ENCODE results near the gene SLC7A5. TPM values are rescaled to one million over a fixed set of nuclear protein-coding genes. Genes with fewer than 3 reads are reported as not detected.

Gene SLC7A5
- total RNA-seq, 1 donor = 42.8 TPM

DNA sequence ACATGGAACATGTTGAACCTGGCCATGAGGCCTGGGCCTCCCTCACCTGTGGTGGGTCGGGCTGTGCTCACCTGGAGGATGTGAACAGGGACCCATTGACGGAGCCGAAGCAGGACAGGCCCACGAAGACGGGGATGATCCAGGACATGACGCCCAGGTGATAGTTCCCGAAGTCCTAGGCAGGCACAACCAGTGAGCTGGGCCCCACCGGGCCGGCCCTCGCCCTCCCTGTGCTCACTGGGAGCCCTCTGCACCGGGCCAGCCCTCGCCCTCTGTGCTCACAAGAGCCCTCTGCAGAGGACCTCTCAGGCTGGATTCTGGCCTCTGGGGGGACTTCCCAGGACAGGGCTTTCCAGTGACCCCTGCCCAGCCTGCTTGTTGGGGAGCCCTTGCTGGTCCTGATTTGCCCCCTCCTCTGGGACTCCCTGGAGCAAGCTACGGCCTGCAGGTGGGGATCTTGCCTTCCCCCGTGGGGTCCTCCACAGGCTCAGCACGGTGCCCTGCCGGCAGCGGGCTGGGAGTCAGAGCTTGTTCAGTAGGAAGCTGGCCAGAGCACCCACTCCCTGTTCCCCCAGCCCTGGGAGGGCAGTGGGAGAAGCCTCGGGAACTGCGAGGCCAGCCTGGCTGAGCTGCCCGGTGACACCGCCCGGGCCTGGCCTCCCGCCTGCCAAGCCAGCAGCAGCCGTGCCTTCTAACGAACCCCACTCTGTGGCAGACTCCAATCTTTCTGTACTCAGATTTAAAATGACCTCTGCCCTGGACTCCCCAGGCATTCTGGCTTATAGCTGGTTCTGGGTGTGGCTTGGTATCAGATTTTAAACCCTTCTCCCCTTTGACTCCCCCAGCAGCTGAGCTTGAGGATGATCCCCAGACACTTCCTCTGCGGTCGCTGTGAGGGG lies 30.4 kb downstream of the SLC7A5 start:
- H3K4me3 ChIP-seq (ENCODE audit: low read depth, low read length) = no peak overlapping the region
- DNase-seq (ENCODE audit: low read depth) = no peak
- TF ChIP-seq, protein P1, sequence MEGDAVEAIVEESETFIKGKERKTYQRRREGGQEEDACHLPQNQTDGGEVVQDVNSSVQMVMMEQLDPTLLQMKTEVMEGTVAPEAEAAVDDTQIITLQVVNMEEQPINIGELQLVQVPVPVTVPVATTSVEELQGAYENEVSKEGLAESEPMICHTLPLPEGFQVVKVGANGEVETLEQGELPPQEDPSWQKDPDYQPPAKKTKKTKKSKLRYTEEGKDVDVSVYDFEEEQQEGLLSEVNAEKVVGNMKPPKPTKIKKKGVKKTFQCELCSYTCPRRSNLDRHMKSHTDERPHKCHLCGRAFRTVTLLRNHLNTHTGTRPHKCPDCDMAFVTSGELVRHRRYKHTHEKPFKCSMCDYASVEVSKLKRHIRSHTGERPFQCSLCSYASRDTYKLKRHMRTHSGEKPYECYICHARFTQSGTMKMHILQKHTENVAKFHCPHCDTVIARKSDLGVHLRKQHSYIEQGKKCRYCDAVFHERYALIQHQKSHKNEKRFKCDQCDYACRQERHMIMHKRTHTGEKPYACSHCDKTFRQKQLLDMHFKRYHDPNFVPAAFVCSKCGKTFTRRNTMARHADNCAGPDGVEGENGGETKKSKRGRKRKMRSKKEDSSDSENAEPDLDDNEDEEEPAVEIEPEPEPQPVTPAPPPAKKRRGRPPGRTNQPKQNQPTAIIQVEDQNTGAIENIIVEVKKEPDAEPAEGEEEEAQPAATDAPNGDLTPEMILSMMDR (IDR thresholded peaks at IDR 0.05; ENCODE audit: insufficient read depth, low read length) = no peak

DNA sequence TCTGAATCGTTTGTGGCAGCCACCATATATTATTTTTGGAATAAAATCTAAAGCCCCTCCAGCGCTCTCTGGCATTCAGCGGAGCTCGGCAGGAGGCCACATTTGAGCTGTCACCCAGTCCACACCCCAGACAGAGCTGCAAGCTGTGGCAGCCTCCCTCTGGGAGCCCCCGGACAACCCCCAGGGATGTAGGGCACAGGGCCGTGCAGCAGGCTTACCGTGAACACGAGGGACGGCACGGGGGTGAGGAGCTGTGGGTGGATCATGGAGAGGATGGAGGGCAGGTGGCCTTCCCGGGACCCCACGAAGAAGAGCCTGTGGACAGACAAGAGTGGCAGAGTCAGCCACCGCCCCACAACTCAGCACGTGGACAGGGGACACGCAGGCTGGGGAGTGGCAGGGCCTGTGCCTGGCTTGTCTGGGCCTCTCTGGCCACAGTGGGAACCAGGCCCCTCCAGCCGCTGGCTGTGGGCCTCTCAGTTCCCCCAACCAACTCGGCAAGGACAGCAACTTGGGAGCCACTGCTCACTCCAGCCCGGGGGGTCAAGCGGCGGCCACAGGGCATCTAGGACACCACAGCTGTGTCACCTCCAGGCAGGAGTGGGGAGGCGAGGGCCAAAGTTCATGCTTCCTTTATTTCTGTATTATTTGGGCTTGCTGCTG lies 31.5 kb downstream of the SLC7A5 start:
- no peak overlapping the region for H3K4me3 ChIP-seq (ENCODE audit: low read depth, low read length)
- TF ChIP-seq, protein P1 (IDR thresholded peaks at IDR 0.05; ENCODE audit: insufficient read depth, low read length) = no peak
- no peak for DNase-seq (ENCODE audit: low read depth)

- no peak overlapping the region for H3K4me3 ChIP-seq (ENCODE audit: low read depth, low read length)
- DNase-seq (ENCODE audit: low read depth) = peak; percentile 54
- TF ChIP-seq, protein P1 (IDR thresholded peaks at IDR 0.05; ENCODE audit: insufficient read depth, low read length) = no peak
Observed at GRCh38 chr16:87836844-87837581, 32.3 kb downstream of the SLC7A5 start.

DNA sequence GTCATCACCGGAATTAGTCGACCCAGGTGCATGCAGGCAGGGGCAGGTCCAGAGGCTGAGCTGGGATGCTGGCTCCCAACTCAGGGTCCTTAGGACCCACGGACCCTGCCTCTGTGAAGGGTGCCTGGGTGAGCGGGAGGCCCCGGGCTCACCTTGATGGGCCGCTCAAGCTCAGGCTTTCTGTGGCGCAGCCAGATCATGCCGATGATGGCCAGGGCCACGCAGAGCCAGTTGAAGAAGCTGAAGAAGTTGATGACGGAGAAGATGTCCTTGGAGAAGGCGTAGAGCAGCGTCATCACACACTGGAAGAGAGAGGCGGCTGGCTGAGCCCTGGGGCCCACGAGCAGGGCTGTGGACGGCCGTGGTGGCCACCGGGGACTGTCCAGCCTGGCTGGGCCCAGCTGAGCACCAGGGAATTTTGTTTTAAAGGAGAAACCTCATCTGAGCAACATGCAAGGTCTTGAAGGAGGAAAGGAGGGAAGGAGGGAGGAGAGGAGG lies 32.9 kb downstream of the SLC7A5 start:
- DNase-seq (ENCODE audit: low read depth) = no peak
- TF ChIP-seq, protein P1 (IDR thresholded peaks at IDR 0.05; ENCODE audit: insufficient read depth, low read length) = no peak
- H3K4me3 ChIP-seq (ENCODE audit: low read depth, low read length) = no peak overlapping the region

DNA sequence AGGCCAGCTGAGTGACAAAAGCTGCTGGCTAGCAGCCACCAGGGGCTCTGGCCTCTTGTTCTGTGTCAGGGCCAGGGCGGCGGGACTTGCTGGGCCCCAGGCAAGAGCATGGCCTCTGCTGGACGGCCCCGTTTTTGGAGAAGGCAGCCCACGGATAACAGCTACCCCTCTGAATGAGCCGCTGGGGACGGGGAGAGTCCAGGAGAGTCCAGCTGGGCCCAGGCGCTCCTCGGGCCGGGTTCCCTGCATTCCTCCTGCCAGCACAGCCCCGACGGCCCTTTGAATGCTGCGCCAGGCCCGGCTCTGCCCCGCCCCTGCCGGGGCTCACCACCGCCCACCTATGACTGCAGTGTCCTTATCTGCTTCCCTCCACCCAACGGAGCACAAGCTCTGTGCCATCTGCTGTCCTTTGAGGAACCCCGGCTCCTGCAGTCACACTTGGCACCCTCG lies 33.4 kb downstream of the SLC7A5 start:
- no peak overlapping the region for H3K4me3 ChIP-seq (ENCODE audit: low read depth, low read length)
- no peak for DNase-seq (ENCODE audit: low read depth)
- TF ChIP-seq, protein P1 (IDR thresholded peaks at IDR 0.05; ENCODE audit: insufficient read depth, low read length) = no peak

- TF ChIP-seq, protein P1 (IDR thresholded peaks at IDR 0.05; ENCODE audit: insufficient read depth, low read length) = no peak
- no peak for DNase-seq (ENCODE audit: low read depth)
- H3K4me3 ChIP-seq (ENCODE audit: low read depth, low read length) = no peak overlapping the region
Observed at GRCh38 chr16:87834668-87835473, 34.4 kb downstream of the SLC7A5 start.

Data from fibroblast of the aortic adventitia (primary cell).